H9 (cell line): Measurements from ENCODE around the gene PLAGL1. TPM values are rescaled to one million over a fixed set of nuclear protein-coding genes. Genes with fewer than 3 reads are reported as not detected.

Experiments
- DNase-seq: peaks from one replicate; pipeline ENCODE4 v3.0.0-alpha.2; 2017
- H2AFZ ChIP-seq: one replicate; pipeline ENCODE4 v1.6.1; 2013; ENCODE audit warnings: mild to moderate bottlenecking, low read length, control low read depth, moderate library complexity
- H2AK5ac ChIP-seq: 2 replicates; pipeline ENCODE4 v1.6.1; 2013; ENCODE audit warnings: low read length, control low read depth, mixed read lengths; ENCODE audit not compliant: insufficient read length
- H2BK120ac ChIP-seq: one replicate; pipeline ENCODE4 v1.6.1; 2013; ENCODE audit warnings: low read depth, mild to moderate bottlenecking, low read length, control low read depth, inconsistent platforms; ENCODE audit not compliant: poor library complexity, severe bottlenecking
- H2BK12ac ChIP-seq: 2 replicates; pipeline ENCODE4 v1.6.1; 2013; ENCODE audit warnings: low read length, control low read depth, mixed read lengths, low read depth; ENCODE audit not compliant: insufficient read length
- H2BK15ac ChIP-seq: 2 replicates; pipeline ENCODE4 v1.6.1; 2013; ENCODE audit warnings: low read depth, low read length, control low read depth
- H2BK20ac ChIP-seq: one replicate; pipeline ENCODE4 v1.6.1; 2013; ENCODE audit warnings: low read depth, mild to moderate bottlenecking, low read length, control low read depth, inconsistent platforms; ENCODE audit not compliant: poor library complexity, severe bottlenecking
- H2BK5ac ChIP-seq: 2 replicates; pipeline ENCODE4 v1.6.1; 2013; ENCODE audit warnings: low read length, control low read depth, mixed read lengths; ENCODE audit not compliant: insufficient read length
- H3K14ac ChIP-seq: 2 replicates; pipeline ENCODE4 v1.6.1; 2013; ENCODE audit warnings: low read length, control low read depth; ENCODE audit not compliant: insufficient read depth
- H3K18ac ChIP-seq: 2 replicates; pipeline ENCODE4 v1.6.1; 2013; ENCODE audit warnings: low read depth, mild to moderate bottlenecking, mixed read lengths, low read length, control low read depth; ENCODE audit not compliant: insufficient read length
- H3K23ac ChIP-seq: 2 replicates; pipeline ENCODE4 v1.6.1; 2013; ENCODE audit warnings: low read length, control low read depth, mixed read lengths, low read depth; ENCODE audit not compliant: insufficient read length
- H3K23me2 ChIP-seq: 2 replicates; pipeline ENCODE4 v1.6.1; 2013; ENCODE audit warnings: low read depth, mild to moderate bottlenecking, mixed read lengths, low read length, control low read depth; ENCODE audit not compliant: insufficient read length, poor library complexity, severe bottlenecking
- H3K27ac ChIP-seq: 2 replicates; pipeline ENCODE4 v1.5.1; 2013; ENCODE audit warnings: low read length, control low read depth, mixed read lengths, low read depth; ENCODE audit not compliant: insufficient read length
- H3K27me3 ChIP-seq: 2 replicates; pipeline ENCODE4 v1.6.1; 2013; ENCODE audit warnings: low read length, control low read depth, inconsistent platforms; ENCODE audit not compliant: insufficient read depth
- H3K4ac ChIP-seq: 2 replicates; pipeline ENCODE4 v1.6.1; 2013; ENCODE audit warnings: low read depth, mild to moderate bottlenecking, control low read depth, inconsistent platforms, low read length, moderate library complexity
- H3K4me1 ChIP-seq: 2 replicates; pipeline ENCODE4 v1.6.1; 2013; ENCODE audit warnings: low read length, control low read depth, inconsistent platforms; ENCODE audit not compliant: insufficient read depth
- H3K4me2 ChIP-seq: 2 replicates; pipeline ENCODE4 v1.6.1; 2013; ENCODE audit warnings: low read length, control low read depth, mixed read lengths; ENCODE audit not compliant: insufficient read length, insufficient read depth
- H3K56ac ChIP-seq: 2 replicates; pipeline ENCODE4 v1.6.1; 2013; ENCODE audit warnings: low read depth, mild to moderate bottlenecking, mixed read lengths, low read length, control low read depth; ENCODE audit not compliant: insufficient read length
- H3K79me1 ChIP-seq: 2 replicates; pipeline ENCODE4 v1.6.1; 2013; ENCODE audit warnings: low read depth, mild to moderate bottlenecking, moderate library complexity, low read length, control low read depth, inconsistent platforms; ENCODE audit not compliant: insufficient read depth, poor library complexity, severe bottlenecking
- H3K79me2 ChIP-seq: 2 replicates; pipeline ENCODE4 v1.6.1; 2013; ENCODE audit warnings: low read length, control low read depth, inconsistent platforms; ENCODE audit not compliant: insufficient read depth
- H3K9ac ChIP-seq: 2 replicates; pipeline ENCODE4 v1.6.1; 2013; ENCODE audit warnings: low read length, control low read depth, mixed read lengths; ENCODE audit not compliant: insufficient read length; ENCODE audit errors: extremely low read depth
- H3K9me3 ChIP-seq: one replicate; pipeline ENCODE4 v1.6.1; 2013; ENCODE audit warnings: low read depth, low read length, inconsistent platforms; ENCODE audit not compliant: control insufficient read depth
- H3T11ph ChIP-seq: one replicate; pipeline ENCODE4 v1.6.1; 2013; ENCODE audit warnings: mild to moderate bottlenecking, low read length, control low read depth, inconsistent platforms
- H4K20me1 ChIP-seq: one replicate; pipeline ENCODE4 v1.6.1; 2013; ENCODE audit not compliant: control insufficient read depth, insufficient read length, insufficient read depth
- H4K5ac ChIP-seq: 2 replicates; pipeline ENCODE4 v1.6.1; 2013; ENCODE audit warnings: low read depth, mild to moderate bottlenecking, mixed read lengths, low read length, control low read depth; ENCODE audit not compliant: insufficient read length
- H4K8ac ChIP-seq: replicated peaks from 2 replicates; pipeline ENCODE4 v1.6.1; 2013; ENCODE audit warnings: low read length, control low read depth, mixed read lengths, low read depth; ENCODE audit not compliant: insufficient read length
- H4K91ac ChIP-seq: 2 replicates; pipeline ENCODE4 v1.6.1; 2013; ENCODE audit warnings: low read depth, mild to moderate bottlenecking, moderate library complexity, mixed read lengths, low read length, control low read depth; ENCODE audit not compliant: insufficient read length
- H3K27ac Mint-ChIP-seq, 3 experiments: 2 replicates in 2 of 3; 3 replicates in 1 of 3; pipeline ENCODE4 v1.8.0; 2020 to 2021; ENCODE audit warnings: mixed read lengths in 3 of 3, mild to moderate bottlenecking in 1 of 3, moderate library complexity in 1 of 3
- H3K27me3 Mint-ChIP-seq: 2 replicates; pipeline ENCODE4 v1.8.0; 2021; ENCODE audit warnings: low read depth, mild to moderate bottlenecking, moderate library complexity, mixed read lengths
- H3K36me3 Mint-ChIP-seq, 3 experiments: 2 replicates in 2 of 3; 3 replicates in 1 of 3; pipeline ENCODE4 v1.8.0; 2020 to 2021; ENCODE audit warnings: low read depth in 3 of 3, mixed read lengths in 3 of 3; ENCODE audit not compliant: insufficient read depth in 1 of 3
- H3K4me1 Mint-ChIP-seq, 2 experiments: 2 replicates each; pipeline ENCODE4 v1.8.0; 2020; ENCODE audit warnings: mixed read lengths in 2 of 2
- H3K4me3 Mint-ChIP-seq, 2 experiments: 2 replicates in 1 of 2; 3 replicates in 1 of 2; pipeline ENCODE4 v1.8.0; 2020 to 2021; ENCODE audit warnings: mild to moderate bottlenecking in 2 of 2, mixed read lengths in 2 of 2, moderate library complexity in 1 of 2
- H3K9me3 Mint-ChIP-seq, 2 experiments: 2 replicates in 1 of 2; 3 replicates in 1 of 2; pipeline ENCODE4 v1.8.0; 2020; ENCODE audit warnings: mild to moderate bottlenecking in 2 of 2, mixed read lengths in 2 of 2, moderate library complexity in 1 of 2
- total RNA-seq: library from RNA; stranded (reverse); gene quantifications from 2 replicates; pipeline ENCODE4 v1.2.1, GENCODE V29; 2021
- TF ChIP-seq, protein P1 (sequence below): fragments of 200-600 bp; sonication (generic); conservative IDR thresholded peaks from 3 replicates; pipeline ENCODE4 v1.8.0; 2021; ENCODE audit warnings: antibody characterized with exemption, mild to moderate bottlenecking

The PLAGL1 gene
- total RNA-seq, 1 experiment from 2014 or later = 1.9 TPM

DNA sequence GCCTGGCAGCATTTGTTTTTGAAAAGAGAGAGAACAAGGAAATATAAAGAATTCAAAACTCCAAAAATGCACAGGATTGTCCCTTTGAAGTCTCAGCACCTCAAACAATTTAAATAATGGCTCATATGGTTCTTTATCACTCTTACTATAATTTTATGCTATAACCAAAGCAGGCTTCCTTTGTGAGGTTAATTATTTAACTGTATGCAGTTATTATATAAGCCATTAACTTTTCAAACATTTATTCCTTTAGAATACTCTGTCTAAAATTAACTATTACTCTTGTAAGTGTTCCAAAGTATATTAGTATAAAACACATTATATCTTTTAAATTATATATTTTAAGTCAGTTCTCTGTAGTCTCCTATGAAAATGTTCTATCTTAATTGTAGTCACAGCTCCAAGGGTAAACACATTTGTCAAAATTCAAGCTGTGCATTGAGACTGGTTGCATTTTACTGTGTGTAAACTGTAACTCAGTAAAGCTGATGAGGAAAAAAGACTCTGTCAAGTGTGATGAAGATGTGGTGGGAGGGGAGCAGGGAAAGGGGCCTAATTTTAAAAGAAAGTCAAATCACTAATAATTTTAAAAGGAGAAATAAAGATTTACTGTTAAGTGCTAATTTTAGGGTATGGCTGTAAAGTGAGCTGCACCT lies 20.0 kb upstream of the PLAGL1 start:
- Histone ChIP-seq H3K23me2 (no peaks in the 10 kb centered on the region), H2AK5ac (no peak overlapping the region), H3K79me2 (no peaks in the 10 kb centered on the region), H4K91ac (no peak overlapping the region), H3K9me3 (no peaks in the 10 kb centered on the region), H2BK15ac (no peak overlapping the region), H3K4me1 (no peaks in the 10 kb centered on the region), H3K4ac (no peak overlapping the region), H3K4me2 (no peak overlapping the region), H3K9ac (no peak overlapping the region), H3K27ac (no peak overlapping the region), H3K14ac (no peak overlapping the region), H2BK120ac (no peak overlapping the region), H4K8ac (no peak overlapping the region), H2BK12ac (no peak overlapping the region), H4K5ac (no peak overlapping the region), H2BK5ac (no peak overlapping the region), H3K23ac (no peak overlapping the region), H3K18ac (no peak overlapping the region), H4K20me1 (no peaks in the 10 kb centered on the region), H2AFZ (no peak overlapping the region), H3K79me1 (no peaks in the 10 kb centered on the region), H2BK20ac (no peak overlapping the region), H3K27me3 (no peaks in the 10 kb centered on the region), H3K56ac (no peak overlapping the region), H3T11ph (no peak overlapping the region)
- Mint-ChIP-seq H3K36me3 (no peaks in the 10 kb centered on the region), H3K4me3 (no peak overlapping the region), H3K27ac (no peak overlapping the region), H3K27me3 (peaks cover 4% of the 10 kb centered on the region; the same call in 1 of the 2 replicates), H3K4me1 (peaks cover 5% of the 10 kb centered on the region in 2 experiments), H3K9me3 (peaks cover 0 to 3% of the 10 kb centered on the region in 2 experiments; a peak in 1 of 5 replicates)
- DNase-seq = no peak
- TF ChIP-seq, protein P1, sequence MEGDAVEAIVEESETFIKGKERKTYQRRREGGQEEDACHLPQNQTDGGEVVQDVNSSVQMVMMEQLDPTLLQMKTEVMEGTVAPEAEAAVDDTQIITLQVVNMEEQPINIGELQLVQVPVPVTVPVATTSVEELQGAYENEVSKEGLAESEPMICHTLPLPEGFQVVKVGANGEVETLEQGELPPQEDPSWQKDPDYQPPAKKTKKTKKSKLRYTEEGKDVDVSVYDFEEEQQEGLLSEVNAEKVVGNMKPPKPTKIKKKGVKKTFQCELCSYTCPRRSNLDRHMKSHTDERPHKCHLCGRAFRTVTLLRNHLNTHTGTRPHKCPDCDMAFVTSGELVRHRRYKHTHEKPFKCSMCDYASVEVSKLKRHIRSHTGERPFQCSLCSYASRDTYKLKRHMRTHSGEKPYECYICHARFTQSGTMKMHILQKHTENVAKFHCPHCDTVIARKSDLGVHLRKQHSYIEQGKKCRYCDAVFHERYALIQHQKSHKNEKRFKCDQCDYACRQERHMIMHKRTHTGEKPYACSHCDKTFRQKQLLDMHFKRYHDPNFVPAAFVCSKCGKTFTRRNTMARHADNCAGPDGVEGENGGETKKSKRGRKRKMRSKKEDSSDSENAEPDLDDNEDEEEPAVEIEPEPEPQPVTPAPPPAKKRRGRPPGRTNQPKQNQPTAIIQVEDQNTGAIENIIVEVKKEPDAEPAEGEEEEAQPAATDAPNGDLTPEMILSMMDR = no peak
